NCI-H446 treated with DMSO at 0.1 percent for 48 hours (cell line): ENCODE measurements around the gene FAM171A1.

Source experiments
- DNase-seq: peaks from one replicate; lab custom pipeline; 2025; lab: John Stamatoyannopoulos, UW

Gene FAM171A1

DNA sequence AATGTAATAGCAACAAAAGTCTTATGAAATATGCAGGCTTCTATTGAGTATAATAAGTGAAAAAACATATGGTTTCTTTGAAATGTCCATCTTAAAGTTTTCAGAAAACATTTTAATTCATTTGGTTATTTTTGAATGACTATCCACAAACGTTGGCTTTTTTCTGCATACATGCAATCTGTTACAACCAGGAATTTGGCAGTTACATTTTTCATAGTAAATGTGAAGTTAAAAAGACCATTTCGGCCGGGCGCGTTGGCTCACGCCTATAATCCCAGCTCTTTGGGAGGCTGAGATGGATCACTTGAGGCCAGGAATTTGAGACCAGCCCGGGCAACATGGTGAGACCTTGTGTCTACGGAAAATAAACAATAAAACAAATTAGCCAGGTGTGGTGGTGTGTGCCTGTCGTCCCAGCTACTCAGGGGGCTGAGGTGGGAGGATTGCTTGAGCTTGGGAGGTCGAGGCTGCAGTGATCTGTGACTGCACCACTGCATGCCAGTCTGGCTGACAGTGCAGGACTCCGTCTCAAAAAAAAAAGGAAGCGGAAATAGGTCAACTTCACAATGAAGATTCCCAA, 128.7 kb downstream of the FAM171A1 start:
- peak; percentile 25 for DNase-seq

DNA sequence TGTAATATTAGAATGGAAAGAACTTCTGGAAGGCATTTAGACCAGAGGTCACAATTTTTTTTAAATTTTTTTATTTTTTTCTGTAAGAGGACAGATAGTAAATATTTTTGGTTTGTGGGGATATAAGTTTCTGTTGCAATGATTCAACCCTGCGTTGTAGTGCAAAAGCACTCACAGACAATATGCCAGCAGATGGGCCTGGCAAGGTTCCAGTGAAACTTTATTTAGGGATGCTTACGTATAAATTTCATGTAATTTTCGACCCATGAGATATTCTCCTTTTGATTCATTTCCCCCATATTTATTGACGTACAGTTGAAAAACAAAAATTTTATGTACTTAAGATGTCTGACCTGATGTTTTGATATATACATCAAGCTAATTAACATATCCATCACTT, 129.8 kb downstream of the FAM171A1 start:
- DNase-seq: no peak

DNA sequence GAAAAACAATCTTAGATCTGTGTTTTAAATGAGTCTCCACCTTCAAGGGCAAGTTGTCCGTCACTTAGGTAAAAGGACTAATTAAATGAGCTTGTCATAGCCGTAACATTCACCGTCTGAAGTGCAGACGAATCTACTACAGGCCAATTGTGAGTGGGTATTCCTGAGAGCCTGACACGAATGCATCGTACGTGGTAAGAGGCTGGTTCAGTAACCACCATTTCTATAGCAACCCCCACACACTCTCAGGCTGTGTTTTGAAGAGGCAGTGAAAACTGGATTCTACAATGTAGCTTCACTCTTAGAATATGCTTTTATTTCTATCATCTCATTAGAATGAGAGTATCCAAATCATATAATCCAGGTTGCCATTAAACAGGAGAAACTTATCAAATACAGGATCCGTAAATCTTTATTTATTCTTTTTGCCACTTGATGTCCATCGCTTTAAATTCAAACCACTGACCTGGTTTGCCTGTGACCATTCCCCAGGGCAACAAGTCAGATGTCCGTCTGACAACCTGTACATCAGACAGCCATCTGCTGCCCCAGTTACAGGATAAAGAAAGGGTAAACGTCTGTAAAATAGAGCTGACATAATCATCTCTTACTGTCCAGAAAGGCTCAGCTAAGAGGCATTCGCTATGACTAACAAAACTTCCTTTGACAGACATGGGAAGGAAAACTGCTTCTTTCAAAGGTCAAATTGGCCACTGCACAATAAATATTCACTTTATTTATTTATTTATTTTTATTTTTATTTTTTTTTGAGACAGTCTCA, 132.3 kb downstream of the FAM171A1 start:
- no peak for DNase-seq

DNA sequence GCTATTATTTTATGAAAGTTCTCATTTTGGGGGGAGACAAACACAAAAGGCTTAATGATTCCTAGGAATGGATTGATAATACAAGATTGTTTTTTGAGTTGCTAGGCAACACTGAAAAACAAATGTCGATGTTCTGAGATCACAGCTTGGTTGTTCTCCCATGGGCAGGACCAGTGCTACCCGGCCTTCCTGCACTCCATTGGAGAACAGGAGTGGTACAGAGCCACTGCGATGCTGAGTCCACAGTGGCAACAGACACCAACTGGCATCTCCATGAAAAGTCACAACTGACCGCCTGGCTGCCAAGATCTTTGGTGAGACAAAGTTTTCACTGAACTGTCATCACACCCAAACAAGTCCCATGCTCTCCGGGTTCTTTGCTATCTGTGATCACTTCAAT, 133.7 kb downstream of the FAM171A1 start:
- no peak for DNase-seq

DNA sequence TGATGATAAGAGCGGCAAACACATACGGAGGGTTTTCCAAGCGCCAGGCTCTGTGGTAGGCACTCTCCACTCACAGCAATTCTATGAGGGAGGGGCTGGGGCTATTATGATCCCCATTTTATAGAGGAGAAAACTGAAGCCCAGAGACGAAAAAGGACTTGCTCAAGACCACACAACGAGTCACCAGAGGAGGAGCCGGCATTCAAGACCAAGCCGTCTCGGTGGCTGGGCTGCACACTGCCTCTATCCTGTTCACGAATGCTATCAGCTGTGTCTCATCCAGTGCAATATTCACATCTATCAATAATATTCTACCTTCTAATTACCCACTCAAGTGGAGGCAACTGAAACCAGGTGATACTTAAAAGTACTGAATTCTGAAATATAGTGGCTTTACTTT, 134.7 kb downstream of the FAM171A1 start:
- DNase-seq: no peak

DNA sequence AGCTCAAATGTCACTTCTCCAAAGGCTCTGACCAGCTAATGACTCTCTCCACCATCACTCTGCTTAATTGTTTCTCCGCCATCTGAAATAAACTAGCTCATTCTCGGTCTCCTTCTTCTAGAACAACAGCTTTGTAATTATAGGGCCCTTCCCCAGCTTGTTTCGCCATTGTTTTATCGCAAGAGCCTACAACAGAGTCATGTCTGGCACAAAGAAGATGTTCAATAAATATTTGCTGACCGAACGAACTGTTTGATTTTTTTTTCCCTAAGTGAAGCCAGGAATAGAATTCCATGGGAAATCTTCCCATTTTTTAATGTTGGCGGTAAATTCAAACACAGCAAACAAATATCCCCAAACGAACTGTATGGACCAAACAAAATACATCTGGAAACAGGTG, 138.8 kb downstream of the FAM171A1 start:
- DNase-seq: no peak

DNA sequence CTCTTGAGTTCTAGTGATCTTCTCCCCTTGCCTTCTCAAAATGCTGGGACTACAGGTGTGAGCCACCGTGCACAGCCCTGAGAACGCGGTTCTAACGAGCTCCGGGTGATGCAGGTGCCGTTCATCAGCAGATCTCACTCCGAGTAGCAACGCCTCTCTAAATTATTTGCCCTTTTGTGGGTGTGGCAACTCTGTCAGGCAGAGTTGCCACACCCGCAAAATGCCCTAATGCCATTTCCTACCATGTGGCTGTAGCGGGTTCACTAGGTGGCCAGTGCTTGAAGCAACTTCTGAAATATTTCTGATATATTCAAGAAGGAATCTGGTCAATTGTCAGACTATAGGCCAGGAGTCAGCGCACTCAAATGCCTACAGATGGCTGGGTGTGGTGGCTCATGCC, 139.7 kb downstream of the FAM171A1 start:
- no peak for DNase-seq

DNA sequence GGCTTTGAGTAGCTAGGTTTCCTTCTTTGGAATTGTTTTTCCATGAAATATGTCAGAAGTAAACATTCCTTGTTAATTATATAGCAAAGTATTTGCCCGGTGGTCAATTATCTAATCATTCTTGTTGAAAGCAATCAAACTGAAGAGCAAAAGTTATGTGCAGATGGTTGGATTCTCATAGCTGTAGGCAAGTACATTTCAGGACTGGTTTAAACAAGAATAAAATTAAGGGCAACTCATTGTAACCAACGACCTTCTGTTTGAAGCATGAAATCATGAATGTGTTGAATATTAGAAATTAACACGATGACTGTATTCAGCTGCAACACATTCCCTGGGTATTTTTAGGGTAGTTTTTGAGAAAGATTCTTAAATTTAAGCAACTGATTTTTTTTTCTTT, 140.8 kb downstream of the FAM171A1 start:
- DNase-seq: no peak

DNA sequence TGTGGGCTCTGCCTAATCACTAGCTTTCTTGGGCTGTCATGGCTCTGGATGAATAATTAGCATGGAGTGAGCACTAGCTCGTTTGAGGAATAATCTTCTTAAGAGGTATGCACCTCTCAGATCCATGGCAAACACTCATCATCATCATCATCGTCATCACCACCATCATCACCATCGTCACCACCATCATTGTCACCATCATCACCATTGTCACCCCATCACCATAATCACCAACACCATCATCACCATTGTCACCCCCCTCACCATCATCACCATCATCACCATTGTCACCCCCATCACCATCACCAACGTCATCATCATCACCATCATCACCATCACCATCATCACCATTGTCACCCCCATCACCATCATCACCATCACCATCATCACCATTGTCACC, 141.8 kb downstream of the FAM171A1 start:
- no peak for DNase-seq

DNA sequence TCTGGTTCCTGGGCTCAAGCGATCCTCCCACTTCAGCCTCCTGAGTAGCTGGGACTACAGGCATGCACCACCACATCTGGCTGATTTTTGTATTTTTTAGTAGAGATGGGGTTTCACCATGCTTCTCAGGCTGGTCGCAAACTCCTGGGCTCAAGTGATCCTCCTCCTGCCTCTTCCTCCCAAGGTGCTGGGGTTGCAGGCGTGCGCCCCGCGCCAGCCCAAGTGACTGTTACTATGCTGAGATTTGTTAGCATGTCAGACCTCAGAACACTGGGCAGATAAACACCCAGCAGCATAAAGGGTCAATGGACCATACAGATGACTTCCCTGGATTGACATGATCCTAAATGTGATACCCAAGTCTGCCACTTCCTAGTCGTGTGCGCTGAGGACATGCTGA, 142.7 kb downstream of the FAM171A1 start:
- DNase-seq: no peak

DNA sequence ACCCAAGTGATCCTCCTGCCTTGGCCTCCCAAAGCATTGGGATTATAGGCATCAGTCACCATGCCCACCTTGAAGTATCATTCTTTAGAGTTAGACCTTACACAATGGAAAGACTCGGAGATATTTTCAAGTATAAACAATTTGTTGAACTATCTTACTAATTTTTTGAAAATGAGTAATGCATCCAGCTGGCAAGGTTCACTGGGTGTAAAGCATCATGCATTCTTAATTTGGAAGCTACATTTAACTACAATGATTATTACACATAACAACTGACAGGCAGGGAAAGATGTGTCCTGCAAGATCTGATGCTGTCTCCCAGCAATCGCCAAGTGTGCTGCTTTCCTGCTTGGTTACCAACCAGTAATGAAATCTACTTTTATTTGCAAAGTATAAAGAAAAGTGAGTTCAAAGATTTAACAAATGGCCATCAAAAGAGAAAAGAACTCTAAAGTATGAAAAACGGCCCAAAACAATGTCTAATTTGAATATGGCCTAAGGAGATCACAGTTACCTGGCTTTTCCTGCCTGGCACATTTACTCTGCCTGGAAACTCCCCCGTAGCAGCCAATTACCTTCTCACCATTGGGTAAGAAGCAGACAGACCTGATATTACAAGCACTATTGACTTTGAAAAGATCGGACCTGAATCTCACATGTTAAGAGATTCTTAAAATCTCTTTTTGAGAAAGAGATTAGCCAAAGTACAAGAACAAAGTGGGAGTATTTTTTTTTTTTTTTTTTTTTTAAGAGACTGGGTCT, 143.3 kb downstream of the FAM171A1 start:
- no peak for DNase-seq

DNA sequence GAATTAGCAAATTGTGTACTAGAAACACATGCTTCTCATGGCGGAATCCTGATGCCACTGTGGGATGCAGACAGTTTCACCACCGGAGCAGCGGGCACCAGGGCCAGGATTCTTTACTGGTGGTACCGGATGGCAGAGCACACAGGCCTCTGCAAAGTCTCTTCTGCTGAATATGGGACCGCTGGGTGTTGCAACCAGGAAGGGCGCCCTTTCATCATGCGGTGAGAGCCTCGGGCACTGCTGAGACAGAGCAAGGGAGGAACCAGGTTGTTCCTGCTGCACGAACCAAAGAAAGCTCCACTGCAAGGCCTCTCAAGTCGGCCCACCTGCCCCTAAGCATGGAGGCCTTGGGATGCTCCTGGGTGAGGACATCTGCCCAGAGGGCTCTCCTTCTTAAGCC, 145.6 kb downstream of the FAM171A1 start:
- no peak for DNase-seq

DNA sequence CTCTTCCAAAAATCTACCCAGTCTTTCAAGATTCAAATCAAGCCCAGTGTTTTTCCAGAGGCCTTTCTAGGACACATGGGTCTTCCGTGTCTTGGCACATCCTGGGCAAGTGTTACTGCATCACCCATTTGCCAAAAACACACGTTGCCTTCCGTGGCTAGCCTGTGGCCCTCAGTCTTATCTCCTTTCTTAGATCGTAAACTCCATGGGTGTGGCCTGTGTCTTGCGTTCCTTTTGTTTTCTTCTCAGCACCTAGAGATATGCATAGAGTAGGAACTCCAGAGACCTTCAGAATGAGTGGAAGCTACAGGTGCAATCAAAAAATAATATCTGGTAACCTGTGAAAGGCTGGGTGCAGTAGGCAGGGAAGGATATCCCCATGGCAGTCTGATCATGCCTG, 146.1 kb downstream of the FAM171A1 start:
- no peak for DNase-seq

DNA sequence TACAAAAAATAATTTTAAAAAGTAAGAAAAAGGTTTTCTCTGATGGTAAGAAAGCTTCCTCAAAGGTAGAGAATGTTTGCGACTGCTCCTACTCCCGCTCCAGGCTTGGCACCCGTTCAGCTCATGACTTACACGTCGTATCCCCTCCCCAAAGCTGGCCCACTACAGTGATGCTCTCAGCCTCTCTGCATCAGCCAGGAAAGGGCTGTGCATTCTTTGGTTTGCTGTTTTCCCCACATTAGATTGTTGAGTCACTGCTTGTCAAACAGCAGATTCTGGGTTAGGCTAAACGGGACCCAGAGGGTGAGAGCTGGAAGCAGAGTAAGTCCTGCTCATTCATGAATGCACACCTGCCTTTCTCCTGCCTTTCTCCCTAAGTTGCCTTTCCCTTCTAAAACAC, 147.9 kb downstream of the FAM171A1 start:
- no peak for DNase-seq

DNA sequence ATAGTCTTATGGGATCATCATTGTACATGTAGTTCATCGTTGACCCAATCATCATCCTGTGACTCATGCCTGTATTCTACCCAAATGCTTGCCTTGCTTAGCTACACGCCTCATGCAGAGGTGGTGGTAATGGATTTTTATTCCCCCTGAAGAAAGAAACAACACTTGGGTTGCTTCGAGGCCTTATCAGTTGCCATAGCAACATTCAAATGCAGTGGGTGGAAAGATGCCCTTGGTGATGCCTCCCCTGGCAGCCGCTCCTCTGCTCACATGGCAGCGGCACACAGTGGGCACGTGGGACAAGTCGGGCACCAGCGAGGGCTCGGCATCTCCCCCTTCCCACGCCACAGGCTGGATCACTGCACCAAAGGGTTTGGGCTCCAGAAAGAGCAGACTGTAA, 148.6 kb downstream of the FAM171A1 start:
- no peak for DNase-seq

DNA sequence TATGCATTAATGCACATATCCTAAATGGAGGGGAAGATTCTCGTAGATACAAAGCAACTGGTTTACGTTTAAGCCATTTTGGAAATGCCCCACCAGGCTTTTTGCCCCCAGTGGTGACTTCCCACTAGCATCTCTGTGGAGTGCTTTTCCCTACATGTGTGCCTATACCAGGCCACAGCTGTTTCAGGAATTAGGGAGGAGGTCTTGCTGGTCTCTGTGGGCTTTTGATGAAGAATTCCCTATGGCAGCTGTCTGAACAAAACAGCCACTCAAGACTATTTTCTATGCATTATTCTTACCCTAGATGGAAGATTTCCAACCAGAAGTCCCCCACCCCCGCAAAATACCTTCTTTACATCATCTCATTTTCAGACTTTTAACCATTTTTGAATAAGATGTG, 150.6 kb downstream of the FAM171A1 start:
- DNase-seq: no peak

DNA sequence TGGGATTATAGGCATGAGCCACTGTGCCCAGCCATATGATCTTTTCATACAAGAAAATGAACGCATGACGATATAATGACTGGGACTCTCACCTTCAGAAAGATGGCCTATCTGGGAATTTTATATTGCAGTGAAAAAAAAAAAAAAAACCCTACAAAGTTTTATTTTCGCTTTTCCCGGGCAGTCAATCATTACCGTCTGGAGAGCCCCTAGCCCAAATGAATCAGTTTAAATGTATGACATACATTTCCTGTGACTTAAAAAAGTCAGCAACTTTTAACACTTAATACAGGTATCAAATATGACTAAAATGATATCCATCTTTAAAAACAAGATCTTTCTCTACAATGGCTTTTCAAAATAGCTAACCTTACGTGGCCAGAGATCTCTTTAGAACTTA, 154.4 kb downstream of the FAM171A1 start:
- DNase-seq: no peak

DNA sequence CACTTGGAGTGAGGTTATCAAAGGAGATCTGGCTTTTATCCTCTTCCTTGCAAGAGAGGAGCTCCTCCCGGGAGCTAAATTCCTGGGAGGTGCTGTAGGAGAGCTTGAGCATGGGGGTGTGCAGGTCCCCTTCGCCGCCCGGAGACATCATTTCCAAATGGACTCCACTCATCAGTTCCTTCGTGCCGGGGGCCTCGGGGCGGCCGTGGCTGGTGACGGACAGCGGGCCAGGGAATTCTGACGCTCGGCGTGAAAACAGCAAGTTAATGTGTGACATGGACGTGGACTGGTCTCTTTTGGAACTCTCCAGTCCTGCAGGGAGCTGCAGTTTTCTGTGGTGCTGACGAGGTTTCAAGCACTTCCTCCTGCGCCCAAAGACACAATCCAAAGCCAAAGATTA, 156.9 kb downstream of the FAM171A1 start:
- no peak for DNase-seq

DNA sequence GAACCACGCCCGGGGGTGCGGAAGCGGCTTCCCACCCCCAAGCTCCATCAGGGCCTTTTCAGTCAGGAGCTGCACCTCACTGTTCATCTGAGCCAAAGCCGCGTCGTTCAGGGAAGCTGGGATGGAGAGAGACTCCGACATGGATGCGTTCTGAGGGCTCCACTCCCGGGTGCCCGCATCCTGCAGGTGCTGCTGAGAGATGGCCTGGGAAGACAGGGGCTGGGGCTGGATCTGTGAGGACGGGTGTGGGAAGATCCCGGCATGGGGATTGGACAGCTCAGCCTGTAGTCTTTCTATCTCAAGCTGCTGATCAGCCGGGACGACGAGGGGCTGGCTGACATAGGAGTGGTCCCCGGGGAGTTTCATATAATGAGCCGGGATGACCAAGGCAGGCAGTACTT, 157.6 kb downstream of the FAM171A1 start:
- no peak for DNase-seq

DNA sequence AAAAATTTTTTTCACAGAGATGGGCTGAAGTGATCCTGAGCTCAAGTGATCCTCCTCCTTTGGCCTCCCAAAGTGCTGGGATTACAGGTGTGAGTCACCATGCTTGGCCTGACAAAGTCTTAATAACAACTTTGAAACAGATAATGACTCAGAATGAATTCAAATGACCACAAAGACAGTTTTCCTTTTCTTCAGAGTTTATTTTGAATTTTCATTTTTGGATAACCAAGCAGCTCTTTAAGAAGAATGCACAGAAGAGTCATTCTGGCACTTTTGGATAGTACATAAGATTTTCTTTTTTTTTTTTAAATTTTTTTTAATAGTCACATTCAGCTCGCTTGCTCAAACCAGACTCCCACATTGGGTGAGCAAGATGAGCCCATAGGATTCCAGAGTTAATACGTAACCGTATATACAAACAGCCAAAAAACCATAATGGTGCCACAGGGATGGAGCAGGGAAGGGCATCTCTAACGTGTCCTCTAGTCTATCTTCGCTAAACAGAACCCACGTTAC, 159.6 kb downstream of the FAM171A1 start:
- DNase-seq: no peak

DNA sequence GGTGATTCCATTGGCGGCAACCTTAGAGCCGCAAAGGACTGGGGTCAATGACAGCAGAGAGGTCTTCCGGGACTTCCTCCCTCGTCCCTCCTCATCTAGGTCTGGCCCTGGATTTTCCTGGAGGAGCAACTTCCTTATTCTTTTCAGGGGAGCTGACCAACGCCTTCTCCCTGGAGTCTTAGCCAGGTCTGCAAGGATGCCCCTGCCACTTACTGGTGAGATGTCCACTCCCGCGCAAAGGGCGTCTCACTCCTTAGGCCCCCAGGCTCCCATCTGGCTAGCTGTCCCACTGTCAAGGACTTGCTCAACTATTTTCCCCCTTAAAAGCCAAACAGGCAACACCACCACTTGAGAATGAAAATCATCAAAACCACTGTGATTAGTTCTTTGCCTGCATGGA, 160.6 kb downstream of the FAM171A1 start:
- no peak for DNase-seq

DNA sequence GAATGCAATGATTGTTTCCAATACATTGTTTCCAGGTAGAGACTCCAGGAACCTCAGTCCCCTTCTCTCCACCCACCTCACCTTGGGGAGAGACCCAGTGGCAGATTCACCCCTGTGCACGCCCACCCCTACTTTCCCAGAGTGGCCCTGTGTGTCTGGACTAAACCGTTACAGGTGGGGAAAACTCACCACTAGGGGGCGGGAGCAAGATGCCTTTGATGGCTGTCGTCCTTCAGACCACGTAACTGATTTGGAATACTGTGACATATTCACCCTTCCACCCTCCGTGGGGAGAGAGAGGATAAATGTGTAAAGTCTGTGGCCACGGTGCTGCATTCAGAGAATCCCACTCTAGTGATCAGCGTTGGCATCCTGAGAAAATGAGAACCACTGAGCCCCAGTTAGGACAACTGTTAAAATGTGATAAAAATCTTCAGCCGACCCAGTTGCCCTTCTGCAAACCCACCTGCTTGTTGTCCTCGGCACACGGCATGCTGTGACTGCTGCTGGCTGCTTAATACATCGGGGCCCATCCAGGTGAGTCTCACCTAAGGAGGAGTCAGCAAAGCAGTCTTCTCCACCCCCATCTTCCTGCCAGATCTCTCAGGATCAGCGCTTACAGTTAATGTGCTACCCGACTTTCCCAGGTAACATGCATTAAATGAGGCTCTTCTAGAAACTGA, 161.1 kb downstream of the FAM171A1 start:
- DNase-seq: peak; percentile 39

DNA sequence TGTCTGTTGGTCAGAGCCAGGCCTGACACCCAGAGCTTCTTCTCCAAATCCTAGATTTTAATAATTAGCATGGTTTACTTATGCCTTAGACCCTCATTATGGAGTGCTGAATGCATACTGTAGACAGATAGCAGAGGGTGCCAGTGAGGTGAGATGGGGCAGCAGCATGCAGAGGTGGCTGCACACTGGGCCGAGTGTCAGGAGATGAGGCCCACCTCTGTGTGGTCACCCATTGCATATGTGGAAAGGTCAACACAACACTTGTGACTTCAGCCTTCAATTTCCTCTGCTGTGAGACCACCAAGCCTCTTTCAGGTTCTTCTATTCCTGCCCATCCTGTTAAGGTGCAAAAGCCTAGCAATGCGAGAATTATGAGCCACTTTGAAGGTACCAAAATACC, 162.9 kb downstream of the FAM171A1 start:
- no peak for DNase-seq
